K562 (cell line): ENCODE data around the gene DDR1. TPM values are rescaled to one million over a fixed set of nuclear protein-coding genes. Genes with fewer than 3 reads are reported as not detected.
"Not testable (repeated sequence)": the region's sequence is repeated elsewhere in the genome, so short reads cannot be mapped to it uniquely, and the experiment has no call there.

Experiments
- ATAC-seq: fragments of 200-7000 bp; cut with Tn5 transposase; 3 replicates; pipeline ENCODE4 v1.9.1; 2020; ENCODE audit warnings: moderate library complexity
- BruUV-seq: library from RNA; stranded (reverse); fragments of 400-500 nt; replicated peaks from 2 replicates; lab custom pipeline; 2021; lab: Mats Ljungman, UMichigan
- CTCF ChIA-PET: fragments of 300-600 bp; formaldehyde crosslinking; extraction: SDS; loops from one replicate; lab custom pipeline; 2021; ENCODE audit warnings: low intra/inter-chr PET ratio; lab: Yijun Ruan, JAX
- POLR2A ChIA-PET: fragments of 300-600, 350-650 bp; sonication (Branson Sonifier 250); formaldehyde crosslinking; extraction: SDS; loops from one replicate; lab custom pipeline; 2021; ENCODE audit warnings: antibody characterized with exemption, inconsistent platforms; lab: Yijun Ruan, JAX
- DNase-seq, 4 experiments: peaks; one replicate each; pipeline versions ENCODE4 v3.0.0 to v3.0.0-alpha.2; 2011 to 2018; ENCODE audit warnings: low spot score in 3 of 4, mixed read lengths in 3 of 4; ENCODE audit errors: extremely low read depth in 1 of 4
- FAIRE-seq: peaks from 2 replicates; lab custom pipeline; 2011; peaks lifted over from hg19 to GRCh38; lab: Jason Lieb, UNC
- H2AFZ ChIP-seq: 2 replicates; pipeline ENCODE4 v1.6.0; 2011; ENCODE audit warnings: low read depth, low read length, control low read depth, inconsistent platforms
- H3K27ac ChIP-seq: fragments of 200-600 bp; 3 replicates; pipeline ENCODE4 v1.8.0; 2011; ENCODE audit warnings: low read depth, mild to moderate bottlenecking, control low read depth, inconsistent platforms, low read length, moderate library complexity, mixed read lengths; ENCODE audit errors: extremely low read depth
- H3K27me3 ChIP-seq, 2 experiments: fragments of 300-600 bp in 1 of 2; 2 replicates in 1 of 2; 3 replicates in 1 of 2; pipeline versions ENCODE4 v1.6.0 to v1.8.0; 2011; ENCODE audit warnings: inconsistent platforms in 2 of 2, low read length in 2 of 2, mild to moderate bottlenecking in 1 of 2, mixed read lengths in 1 of 2, moderate library complexity in 1 of 2; ENCODE audit not compliant: control insufficient read depth in 2 of 2, insufficient read depth in 2 of 2
- H3K36me3 ChIP-seq: fragments of 300-600 bp; 3 replicates; pipeline ENCODE4 v1.8.0; 2011; ENCODE audit warnings: mild to moderate bottlenecking, low read length, inconsistent platforms; ENCODE audit not compliant: control insufficient read depth, insufficient read depth
- H3K4me1 ChIP-seq, 2 experiments: fragments of 200-600 bp in 1 of 2; replicated peaks in 1 of 2; 2 replicates in 1 of 2; 3 replicates in 1 of 2; pipeline versions ENCODE4 v1.5.1 to v1.8.0; 2011; ENCODE audit warnings: inconsistent platforms in 2 of 2, low read length in 2 of 2, mild to moderate bottlenecking in 1 of 2, mixed read lengths in 1 of 2, moderate library complexity in 1 of 2; ENCODE audit not compliant: control insufficient read depth in 2 of 2, insufficient read depth in 2 of 2
- H3K4me2 ChIP-seq: 2 replicates; pipeline ENCODE4 v1.6.1; 2011; ENCODE audit warnings: low read length, control low read depth, inconsistent platforms, mixed read lengths; ENCODE audit not compliant: insufficient read depth
- H3K4me3 ChIP-seq: fragments of 200-600 bp; sonication (generic), shearing (Covaris generic); 2 replicates; pipeline ENCODE4 v1.5.1; 2016; ENCODE audit warnings: control low read depth, inconsistent platforms
- H3K79me2 ChIP-seq: fragments of 200-600 bp; 3 replicates; pipeline ENCODE4 v1.8.0; 2011; ENCODE audit warnings: low read length, inconsistent platforms; ENCODE audit not compliant: control insufficient read depth, insufficient read depth
- H3K9ac ChIP-seq, 2 experiments: 2 replicates each; pipeline versions ENCODE4 v1.6.0 to v1.6.1; 2011; ENCODE audit warnings: low read depth in 2 of 2, low read length in 2 of 2, control low read depth in 1 of 2, inconsistent platforms in 1 of 2, mild to moderate bottlenecking in 1 of 2, mixed read lengths in 1 of 2; ENCODE audit not compliant: insufficient read depth in 1 of 2
- H3K9me1 ChIP-seq: one replicate; pipeline ENCODE4 v1.6.0; 2011; ENCODE audit warnings: inconsistent platforms, mild to moderate bottlenecking, low read length, moderate library complexity; ENCODE audit not compliant: control insufficient read depth, insufficient read depth
- H3K9me3 ChIP-seq: replicated peaks from 2 replicates; pipeline ENCODE4 v1.5.1; 2011; ENCODE audit warnings: low read depth, low read length, inconsistent platforms; ENCODE audit not compliant: control insufficient read depth, insufficient read depth
- H4K20me1 ChIP-seq: replicated peaks from 2 replicates; pipeline ENCODE4 v1.6.1; 2011; ENCODE audit warnings: low read length, inconsistent platforms, mixed read lengths; ENCODE audit not compliant: control insufficient read depth, insufficient read depth
- HNRNPL ChIP-seq: fragments of 200-400 bp; formaldehyde crosslinking; IDR thresholded peaks from 2 replicates; pipeline ENCODE4 v1.6.1; 2017; ENCODE audit warnings: low read depth, mild to moderate bottlenecking, low read length
- JUNB ChIP-seq: fragments of 450-650 bp; formaldehyde crosslinking; conservative IDR thresholded peaks from 2 replicates; pipeline ENCODE4 v1.4.0; 2020; ENCODE audit warnings: mild to moderate bottlenecking
- KAT2B ChIP-seq: IDR thresholded peaks from one replicate; pipeline ENCODE4 v1.6.1; 2012; ENCODE audit warnings: low read depth, mild to moderate bottlenecking, control low read depth, inconsistent platforms, low read length, moderate library complexity
- NFATC3 ChIP-seq: fragments of 450-650 bp; IDR thresholded peaks from 2 replicates; pipeline ENCODE4 v1.6.1; 2017; ENCODE audit warnings: mild to moderate bottlenecking
- NFIX ChIP-seq: fragments of 250-450 bp; sonication (Bioruptor Pico); IDR thresholded peaks from 2 replicates; pipeline ENCODE4 v1.4.0; 2020; ENCODE audit warnings: low read depth, mild to moderate bottlenecking, moderate library complexity
- RUNX1 ChIP-seq: sonication (generic); IDR thresholded peaks from 2 replicates; pipeline ENCODE4 v1.6.1; 2016; ENCODE audit warnings: antibody characterized with exemption, low read depth
- TRIM24 ChIP-seq, 2 experiments: fragments of 450-650 bp; IDR thresholded peaks; 2 replicates each; pipeline ENCODE4 v1.6.1; 2016
- XRCC5 ChIP-seq: fragments of 200-400 bp; formaldehyde crosslinking; IDR thresholded peaks from 2 replicates; pipeline ENCODE4 v1.6.1; 2017; ENCODE audit warnings: low read depth, mild to moderate bottlenecking, low read length
- ZNF592 ChIP-seq: fragments of 450-650 bp; IDR thresholded peaks from 2 replicates; pipeline ENCODE4 v1.6.1; 2017; ENCODE audit warnings: antibody characterized with exemption, mild to moderate bottlenecking
- WGBS: fragments of 100-300 bp; shearing (Covaris generic); methylation state at CpG from one replicate; pipeline ENCODE4 v1.1.6; 2016; ENCODE audit warnings: low coverage, mixed read lengths; ENCODE audit not compliant: insufficient coverage; ENCODE audit errors: missing lambda C conversion rate; 5-methylcytosine and 5-hydroxymethylcytosine counted together
- in situ Hi-C: fragments of 300-500 bp; cut with MboI; formaldehyde crosslinking; loops from 4 replicates; pipeline ENCODE4 v1.15.0; 2018; ENCODE audit warnings: inconsistent platforms, mixed read lengths
- intact Hi-C: fragments of 100-400 bp; cut with micrococcal nuclease; formaldehyde crosslinking; loops from 2 replicates; pipeline ENCODE4 v1.14.2; 2022
- polyA plus RNA-seq, 8 experiments: library from polyadenylated mRNA; depleted of rRNA in 4 of 8; stranded (reverse) in 5 of 8; unstranded in 3 of 8; fragments of >200 nt; fragmentation: Nextera tagmentation in 2 of 8; fragmentation: Illumina TruSeq in 1 of 8; extraction: Ambion mirVana in 2 of 8; extraction: Trizol in 1 of 8; gene quantifications; 2 replicates each; pipeline versions ENCODE4 v1.2.1 to v1.2.3, GENCODE V29; 2011 to 2014; ENCODE audit warnings: inconsistent platforms in 1 of 8, missing spikeins in 1 of 8
- total RNA-seq, 7 experiments: library from RNA; depleted of rRNA in 6 of 7; stranded (reverse); fragments of >200 nt in 6 of 7; fragmentation: Illumina TruSeq in 2 of 7; extraction: Trizol in 2 of 7; gene quantifications; 2 replicates each; pipeline versions ENCODE4 v1.2.1 to v1.2.3, GENCODE V29; 2011 to 2021; ENCODE audit warnings: low replicate concordance in 1 of 7

Gene DDR1
- total and polyA plus RNA-seq, 9 of the 15 experiments (the other 6 are each of a cell fraction or from before 2014, with no cell fraction given) = 1.4 to 44.6 (median 12.2) TPM

DNA sequence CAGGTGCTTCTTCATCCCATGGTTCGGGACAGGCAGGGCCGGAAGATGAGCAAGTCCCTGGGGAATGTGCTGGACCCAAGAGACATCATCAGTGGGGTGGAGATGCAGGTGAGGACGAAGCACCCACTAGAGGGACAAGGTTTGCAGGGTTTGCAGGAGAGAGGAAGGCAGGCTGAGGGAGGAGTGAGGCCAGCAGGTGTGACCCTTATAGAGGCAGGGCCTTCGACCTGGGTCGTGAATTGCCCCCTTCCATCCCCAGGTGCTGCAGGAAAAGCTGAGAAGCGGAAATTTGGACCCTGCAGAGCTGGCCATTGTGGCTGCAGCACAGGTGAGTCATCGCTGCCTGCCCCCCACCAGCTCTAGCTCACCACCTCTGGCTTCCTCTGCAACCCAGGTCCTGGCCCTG is 38.1 kb downstream of the DDR1 start (continued):
- TF ChIP-seq KAT2B = no peak

DNA sequence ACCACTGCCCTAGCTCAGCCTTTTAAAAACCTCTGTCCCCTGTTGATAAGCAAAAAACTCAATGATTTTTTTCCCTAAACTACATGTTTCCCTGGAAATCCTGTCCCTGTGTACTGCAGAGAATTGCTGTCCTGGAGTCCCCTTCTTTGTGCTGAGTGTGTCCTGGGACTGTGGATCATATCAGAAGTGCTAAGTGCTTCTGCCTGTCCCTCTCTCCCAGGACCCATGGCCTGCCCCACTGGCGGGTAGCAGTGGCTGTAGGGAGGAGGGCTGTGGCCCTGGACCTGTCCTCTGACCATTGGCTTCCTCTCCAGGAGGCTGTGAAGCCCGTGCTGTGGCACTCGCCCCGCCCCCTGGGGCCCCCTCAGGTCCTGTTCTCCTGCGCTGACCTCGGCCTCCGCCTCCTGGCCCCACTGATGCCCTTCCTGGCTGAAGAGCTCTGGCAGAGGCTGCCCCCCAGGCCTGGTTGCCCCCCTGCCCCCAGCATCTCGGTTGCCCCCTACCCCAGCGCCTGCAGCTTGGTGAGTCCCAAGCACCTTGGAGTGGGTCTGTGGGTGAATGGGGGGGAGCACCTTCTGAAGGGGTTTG is 39.8 kb downstream of the DDR1 start:
- CTCF ChIA-PET, H3K27me3 ChIP-seq, H4K20me1 ChIP-seq, DNase-seq, H3K9me1 ChIP-seq, H3K79me2 ChIP-seq, FAIRE-seq, ATAC-seq, intact Hi-C loops, in situ Hi-C loops, H3K4me2 ChIP-seq, H3K27ac ChIP-seq, H3K4me3 ChIP-seq, BruUV-seq, H2AFZ ChIP-seq, H3K9me3 ChIP-seq: not testable (repeated sequence)
- Histone ChIP-seq H3K4me1 (peaks cover 0 to 15% of the 10 kb centered on the region in 2 experiments; a peak in 1 of 5 replicates), H3K9ac (peak overlapping the region in 1 of 2 experiments; percentile 18; a peak in 1 of 4 replicates), H3K36me3 (peaks cover 64% of the 10 kb centered on the region; the same call in 2 of the 3 replicates)
- POLR2A ChIA-PET = interaction anchor here (0.8 to 2.2 kb wide), 4 partner anchors 9 to 41 kb away, joined by 3 to 10 read pairs (median 4); partner anchors contain the start of gene MUCL3
- WGBS = 84% methylated on average over 8 of the region's 9 CpGs

GRCh38 chr6:30926644-30927043 is 42.3 kb downstream of the DDR1 start:
- CTCF ChIA-PET = no interaction called here
- DNase-seq (no peak), ATAC-seq (no peak), FAIRE-seq (no peak)
- Histone ChIP-seq H2AFZ (no peak overlapping the region), H3K27me3 (peaks cover 0 to 6% of the 10 kb centered on the region in 2 experiments; a peak in 2 of 5 replicates), H3K36me3 (peaks cover 40% of the 10 kb centered on the region; the same call in 2 of the 3 replicates), H3K9me3 (peaks cover 4% of the 10 kb centered on the region; the same call in 1 of the 2 replicates), H3K9ac (no peak overlapping the region), H3K79me2 (no peaks in the 10 kb centered on the region), H3K9me1 (no peaks in the 10 kb centered on the region), H3K4me1 (peaks cover 0 to 15% of the 10 kb centered on the region in 2 experiments; a peak in 1 of 5 replicates), H3K4me3 (no peak overlapping the region), H3K27ac (no peak overlapping the region), H4K20me1 (0 out of 2 replicates have a peak, but pooled peaks cover 3% of the 10 kb centered on the region), H3K4me2 (no peak overlapping the region)
- in situ Hi-C loops (no loop called here), intact Hi-C loops (no loop called here)
- WGBS = 94% methylated on average over 4 of the region's 4 CpGs
- POLR2A ChIA-PET = interaction anchor here (1.0 to 2.6 kb wide), 6 partner anchors 12 to 153 kb away, joined by 4 to 11 read pairs (median 6); partner anchors contain the start of genes GTF2H4, MUCL3 and VARS2
- BruUV-seq = no TSS peak
- TF ChIP-seq ZNF592 (no peak), TRIM24 (IDR thresholded peaks at IDR 0.05) (no peak), HNRNPL (no peak), XRCC5 (no peak), RUNX1 (no peak), JUNB (CRISPR knock-in tag) (no peak), NFATC3 (no peak), NFIX (CRISPR knock-in tag) (no peak)
